Measurements from ENCODE around the gene ADPRS.

The ADPRS gene

GRCh38 chr1:36134505-36135329, 46.0 kb downstream of the ADPRS start:
- no peak for FAIRE-seq

GRCh38 chr1:36135330-36135667, 46.6 kb downstream of the ADPRS start:
- FAIRE-seq = no peak

GRCh38 chr1:36135796-36136195, 47.1 kb downstream of the ADPRS start:
- no peak for FAIRE-seq

GRCh38 chr1:36136535-36136934, 47.8 kb downstream of the ADPRS start:
- FAIRE-seq = no peak

- FAIRE-seq = no peak
Measured at GRCh38 chr1:36137226-36137625, 48.5 kb downstream of the ADPRS start.

GRCh38 chr1:36137776-36138175, 49.1 kb downstream of the ADPRS start:
- FAIRE-seq = no peak

- no peak for FAIRE-seq
Measured at GRCh38 chr1:36139521-36139920, 50.8 kb downstream of the ADPRS start.

GRCh38 chr1:36142121-36142520, 53.4 kb downstream of the ADPRS start:
- no peak for FAIRE-seq

GRCh38 chr1:36143424-36143823, 54.7 kb downstream of the ADPRS start:
- no peak for FAIRE-seq

All from A204.1 (cell line).